Mammary epithelial cell (primary cell): Measurements from ENCODE around the gene ETV3.

Experiments used
- EZH2 ChIP-seq: IDR thresholded peaks from 2 replicates; pipeline ENCODE4 v1.6.1; 2012; ENCODE audit warnings: low read length, inconsistent platforms, borderline replicate concordance
- TF ChIP-seq, protein P1 (sequence below), 2 donors: IDR thresholded peaks in 1 of 2; conservative IDR thresholded peaks in 1 of 2; 2 replicates each; pipeline ENCODE4 v1.5.1; 2011 to 2012; ENCODE audit warnings: inconsistent platforms in 2 of 2, low read length in 2 of 2, mild to moderate bottlenecking in 2 of 2, control low read depth in 1 of 2, low read depth in 1 of 2; ENCODE audit not compliant: insufficient read depth in 1 of 2; ENCODE audit errors: extremely low read depth in 1 of 2

DNA sequence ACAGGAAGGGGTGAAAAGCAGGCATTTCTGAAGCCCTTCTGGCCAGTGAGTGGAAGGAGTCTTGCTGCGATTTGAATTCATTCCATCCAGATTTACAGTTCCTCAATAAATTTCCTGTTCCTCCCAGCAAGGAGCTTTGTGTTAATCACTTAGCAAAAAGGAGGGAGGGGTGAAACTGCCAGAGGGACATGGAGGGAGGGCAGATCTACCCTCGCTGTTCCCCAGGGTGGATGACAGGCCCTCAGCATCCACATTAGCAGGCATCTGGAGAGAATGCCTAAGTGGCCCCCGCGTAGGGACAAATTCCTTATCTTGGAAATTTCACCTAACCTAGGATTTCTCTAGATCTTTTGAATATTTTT, 1.2 kb downstream of the ETV3 start:
- TF ChIP-seq, protein P1, sequence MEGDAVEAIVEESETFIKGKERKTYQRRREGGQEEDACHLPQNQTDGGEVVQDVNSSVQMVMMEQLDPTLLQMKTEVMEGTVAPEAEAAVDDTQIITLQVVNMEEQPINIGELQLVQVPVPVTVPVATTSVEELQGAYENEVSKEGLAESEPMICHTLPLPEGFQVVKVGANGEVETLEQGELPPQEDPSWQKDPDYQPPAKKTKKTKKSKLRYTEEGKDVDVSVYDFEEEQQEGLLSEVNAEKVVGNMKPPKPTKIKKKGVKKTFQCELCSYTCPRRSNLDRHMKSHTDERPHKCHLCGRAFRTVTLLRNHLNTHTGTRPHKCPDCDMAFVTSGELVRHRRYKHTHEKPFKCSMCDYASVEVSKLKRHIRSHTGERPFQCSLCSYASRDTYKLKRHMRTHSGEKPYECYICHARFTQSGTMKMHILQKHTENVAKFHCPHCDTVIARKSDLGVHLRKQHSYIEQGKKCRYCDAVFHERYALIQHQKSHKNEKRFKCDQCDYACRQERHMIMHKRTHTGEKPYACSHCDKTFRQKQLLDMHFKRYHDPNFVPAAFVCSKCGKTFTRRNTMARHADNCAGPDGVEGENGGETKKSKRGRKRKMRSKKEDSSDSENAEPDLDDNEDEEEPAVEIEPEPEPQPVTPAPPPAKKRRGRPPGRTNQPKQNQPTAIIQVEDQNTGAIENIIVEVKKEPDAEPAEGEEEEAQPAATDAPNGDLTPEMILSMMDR (conservative IDR thresholded peaks at IDR 0.05 in 1 of 2, IDR thresholded peaks at IDR 0.05 in 1 of 2; ENCODE audit: extremely low read depth in 1 of 2, insufficient read depth in 1 of 2, low read depth in 1 of 2, low read length in 2 of 2): no peak
- TF ChIP-seq EZH2: no peak
